GM12892 (cell line): ENCODE results near the gene CPNE7.

Source experiments
- POLR2A ChIP-seq: IDR thresholded peaks from 2 replicates; pipeline ENCODE4 v1.6.1; 2011; ENCODE audit warnings: low read depth, low read length, control low read depth
- POLR2AphosphoS5 ChIP-seq: IDR thresholded peaks from 2 replicates; pipeline ENCODE4 v1.6.1; 2011; ENCODE audit warnings: low read depth, low read length, control low read depth
- TAF1 ChIP-seq: IDR thresholded peaks from 2 replicates; pipeline ENCODE4 v1.6.1; 2011; ENCODE audit warnings: low read depth, mild to moderate bottlenecking, control low read depth, low read length, borderline replicate concordance

DNA sequence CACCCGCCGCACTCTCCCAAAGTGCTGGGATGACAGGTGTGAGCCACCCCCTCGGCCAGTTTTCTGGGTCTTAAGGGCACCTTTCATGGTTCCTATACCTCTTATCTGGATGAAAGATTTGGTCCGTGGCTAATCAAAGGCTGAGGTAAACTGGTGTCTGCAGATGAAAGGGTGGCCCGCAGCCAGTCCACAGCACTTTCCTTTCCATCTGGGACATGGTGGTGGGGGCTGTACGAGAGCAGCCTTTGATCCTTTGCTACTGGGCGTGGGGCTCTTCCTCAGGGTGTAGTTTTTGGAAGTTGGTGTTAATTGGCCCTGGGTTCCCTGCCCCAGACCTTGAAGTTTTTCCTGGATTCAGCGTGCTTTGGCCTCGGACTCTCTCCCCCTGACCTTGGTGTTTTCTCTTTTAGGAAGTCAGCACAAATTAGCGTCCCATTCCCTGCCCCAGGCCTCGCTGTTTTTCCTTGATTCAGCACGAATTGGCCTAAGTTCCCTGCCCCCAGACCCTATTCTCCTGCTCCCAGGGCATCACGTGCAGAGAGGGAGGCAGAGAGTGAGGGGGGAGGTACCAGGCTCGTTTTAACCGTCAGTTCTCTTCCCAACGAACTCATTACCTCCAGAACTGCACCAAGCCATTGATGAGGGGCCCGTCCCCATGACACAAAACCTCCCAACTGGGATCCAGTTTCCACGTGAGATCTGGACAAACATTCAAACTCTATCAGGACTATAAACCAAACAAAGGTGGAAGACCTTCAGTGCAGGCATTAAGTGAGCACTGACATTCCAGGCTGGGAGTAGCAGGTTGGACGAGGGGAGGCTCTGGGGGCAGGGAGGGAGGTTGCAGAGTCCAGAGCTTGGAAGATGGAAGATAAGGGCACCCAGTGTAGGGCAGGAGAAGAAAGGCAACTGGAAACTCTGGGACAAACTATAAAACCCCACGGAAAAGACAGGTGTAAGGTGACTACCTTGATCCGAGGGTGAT is 49.5 kb downstream of the CPNE7 start:
- no peak for TF ChIP-seq POLR2A
- TF ChIP-seq TAF1 = no peak
- TF ChIP-seq POLR2AphosphoS5 = no peak
